HG03196 (cell line): ENCODE results near the gene WDR35.
"Not testable (repeated sequence)": the region's sequence is repeated elsewhere in the genome, so short reads cannot be mapped to it uniquely, and the experiment has no call there.

ENCODE experiments used
- ATAC-seq: cut with Tn5 transposase; IDR thresholded peaks from one replicate; pipeline ENCODE4 v1.9.1; 2021; ENCODE audit not compliant: unreplicated experiment

The WDR35 gene

DNA sequence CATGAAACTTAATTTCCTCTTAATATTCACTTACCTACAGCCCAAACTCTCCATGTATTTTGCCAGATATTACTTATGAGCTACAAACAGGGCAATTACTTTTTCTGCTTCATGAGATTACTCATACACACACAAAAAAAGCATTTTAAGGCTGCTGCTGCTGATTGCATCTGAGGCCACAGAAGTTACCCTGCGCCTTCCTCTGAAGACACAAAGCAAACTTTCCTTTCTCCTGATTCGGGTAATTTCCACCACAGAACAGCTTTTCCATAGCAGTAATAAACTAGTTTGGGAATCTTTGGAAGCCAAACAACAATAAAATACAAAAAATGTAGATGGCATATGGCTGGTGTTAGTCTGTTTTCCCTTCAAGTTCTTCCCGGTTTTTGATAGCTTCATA, 94.4 kb downstream of the WDR35 start:
- no peak for ATAC-seq

DNA sequence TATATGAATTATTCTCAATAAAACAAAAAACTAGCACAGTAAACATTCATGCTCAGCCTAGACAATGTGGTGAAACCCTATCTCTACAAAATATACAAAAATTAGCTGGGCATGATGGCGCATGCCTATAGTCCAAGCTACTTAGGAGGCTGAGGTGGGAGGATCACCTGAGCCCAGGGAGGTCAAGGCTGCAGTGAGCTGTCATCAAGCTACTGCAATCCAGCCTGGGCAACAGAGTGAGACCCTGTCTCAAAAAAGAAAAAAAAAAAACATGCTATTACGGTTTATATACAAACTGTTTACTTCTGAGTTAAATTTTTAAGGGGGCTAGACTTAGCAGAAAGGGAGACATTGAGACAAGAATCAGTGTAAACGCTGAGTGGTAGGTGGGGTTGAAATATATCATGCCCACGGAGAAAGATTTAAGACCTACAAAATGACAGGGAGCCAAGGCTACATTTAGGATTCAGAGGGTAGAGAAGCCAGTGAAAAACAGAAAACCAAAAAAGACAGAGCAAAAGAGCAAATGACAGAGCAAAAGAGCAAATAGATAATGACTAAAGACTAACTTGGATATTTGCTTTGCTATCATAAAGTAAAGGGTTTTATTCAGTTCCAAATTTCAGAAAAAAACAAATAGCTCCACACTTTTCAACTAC, 95.6 kb downstream of the WDR35 start:
- ATAC-seq = peak; percentile 7

DNA sequence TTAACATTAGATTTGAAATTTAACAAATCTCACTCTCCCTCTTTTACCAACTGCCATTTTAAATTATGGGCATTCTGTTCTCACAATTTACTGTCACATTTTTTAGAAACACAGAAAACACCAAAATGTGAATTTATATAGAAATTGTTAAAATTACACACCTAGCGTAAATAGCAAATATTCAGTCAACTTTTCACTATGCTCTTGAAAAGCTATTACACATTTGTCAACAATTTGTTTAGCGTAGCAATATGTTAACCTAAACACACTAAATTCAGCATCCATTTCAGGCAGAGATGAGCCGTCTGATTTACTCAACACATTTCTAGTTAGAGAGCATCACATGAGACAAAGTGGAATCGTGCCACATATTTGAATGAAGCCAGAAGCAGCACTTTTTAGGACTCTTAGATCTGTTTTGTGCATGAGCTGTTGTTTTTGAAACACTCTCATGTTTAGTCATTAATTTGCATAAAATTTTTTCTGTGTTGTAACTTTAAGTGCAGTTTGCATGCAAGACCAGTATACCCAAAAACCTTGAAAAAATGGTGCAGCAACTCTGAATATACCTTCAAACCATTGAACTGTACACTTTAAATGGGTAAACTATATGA, 96.3 kb downstream of the WDR35 start:
- ATAC-seq = peak; percentile 67

DNA sequence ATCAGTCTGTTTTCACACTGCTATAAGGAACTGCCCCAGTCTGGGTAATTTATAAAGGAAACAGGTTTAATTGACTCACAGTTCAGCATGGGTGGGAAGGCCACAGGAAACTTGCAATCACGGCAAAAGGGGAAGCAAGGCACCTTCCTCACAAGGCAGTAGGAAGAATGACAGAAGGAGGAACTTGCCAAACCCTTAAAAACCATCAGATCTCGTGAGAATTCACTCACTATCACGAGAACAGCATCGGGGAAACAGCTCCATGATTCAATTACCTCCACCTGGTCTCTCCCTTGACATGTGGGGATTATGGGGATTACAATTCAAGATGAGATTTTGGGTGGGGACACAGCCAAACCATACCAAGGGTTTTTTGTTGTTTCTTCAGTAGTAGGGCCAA, 97.9 kb downstream of the WDR35 start:
- not testable (repeated sequence) for ATAC-seq

DNA sequence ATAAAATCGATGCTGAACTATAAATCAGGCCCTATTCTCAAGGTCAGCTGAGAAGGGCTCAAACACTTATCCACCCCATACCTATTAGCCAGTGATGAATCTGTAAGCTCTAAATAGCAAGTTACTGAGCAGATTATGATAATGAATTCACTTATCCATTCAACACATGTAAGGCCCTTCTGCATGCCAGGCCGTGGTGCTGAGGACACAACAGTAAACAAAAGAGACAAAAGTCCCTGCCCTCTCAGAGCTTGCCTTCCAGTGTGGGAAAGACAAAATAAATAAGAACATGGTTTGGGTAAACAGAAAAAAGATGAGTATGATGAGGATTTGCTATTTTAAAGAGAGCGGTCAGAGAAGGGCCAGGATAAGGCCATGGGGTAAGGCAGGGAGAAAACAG, 99.8 kb downstream of the WDR35 start:
- no peak for ATAC-seq

DNA sequence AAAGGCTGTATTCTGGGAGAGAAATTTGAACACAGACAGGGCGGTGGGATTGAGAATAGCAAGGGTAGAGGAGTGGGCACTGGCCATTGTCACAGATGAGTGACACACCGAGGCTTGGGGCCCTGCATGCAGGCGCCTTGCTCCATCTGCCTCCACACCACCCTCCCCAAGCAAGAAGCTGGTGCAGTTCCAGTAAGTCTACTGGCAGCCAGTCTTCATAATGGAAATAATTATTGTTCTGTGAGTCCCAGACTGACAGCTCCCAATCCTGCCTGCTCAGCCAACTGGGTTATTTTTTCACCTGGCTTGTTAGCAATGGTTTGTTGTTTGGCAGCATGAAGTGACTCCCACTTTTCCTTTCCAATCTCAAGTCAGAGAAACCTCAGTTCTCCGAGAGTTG, 101.1 kb downstream of the WDR35 start:
- ATAC-seq = no peak

DNA sequence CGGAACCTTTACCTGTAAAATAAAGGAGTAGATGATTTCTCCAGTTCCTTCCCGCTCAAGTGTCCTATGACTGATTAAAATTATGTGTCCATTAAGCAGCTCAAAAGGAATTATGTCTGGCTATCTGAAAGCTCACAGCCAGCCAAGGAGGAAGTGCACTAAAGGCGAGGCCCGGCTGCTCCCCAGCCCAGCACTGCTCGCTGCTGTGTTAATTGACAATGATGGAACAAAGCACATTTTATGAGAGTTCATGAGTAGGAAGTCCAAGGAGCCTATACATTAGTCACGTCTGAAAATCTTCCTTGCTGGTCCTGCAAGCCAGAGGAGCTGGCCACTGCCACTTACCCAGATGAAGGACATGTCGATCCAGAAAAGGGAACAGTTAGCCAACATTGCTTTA, 102.4 kb downstream of the WDR35 start:
- ATAC-seq = no peak

DNA sequence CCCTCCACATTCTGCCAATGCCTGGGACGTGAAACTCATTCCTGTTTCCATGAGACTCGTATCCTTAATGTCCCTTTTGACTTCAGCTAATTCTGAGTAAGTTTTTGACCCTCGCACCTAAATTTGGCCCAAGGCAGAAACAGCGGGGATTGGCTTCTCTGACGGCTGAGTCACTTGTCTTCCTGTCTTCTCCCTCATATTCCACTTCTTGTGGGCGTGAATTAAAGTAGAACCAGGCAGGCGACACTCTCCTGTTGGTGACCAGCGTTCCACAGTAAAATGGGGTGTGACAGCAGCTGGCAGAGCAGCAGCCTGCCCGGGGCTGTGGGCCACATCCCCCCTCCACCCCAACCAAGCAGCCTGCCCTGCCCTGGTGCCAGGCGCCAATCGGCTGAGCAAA, 103.6 kb downstream of the WDR35 start:
- ATAC-seq = no peak

DNA sequence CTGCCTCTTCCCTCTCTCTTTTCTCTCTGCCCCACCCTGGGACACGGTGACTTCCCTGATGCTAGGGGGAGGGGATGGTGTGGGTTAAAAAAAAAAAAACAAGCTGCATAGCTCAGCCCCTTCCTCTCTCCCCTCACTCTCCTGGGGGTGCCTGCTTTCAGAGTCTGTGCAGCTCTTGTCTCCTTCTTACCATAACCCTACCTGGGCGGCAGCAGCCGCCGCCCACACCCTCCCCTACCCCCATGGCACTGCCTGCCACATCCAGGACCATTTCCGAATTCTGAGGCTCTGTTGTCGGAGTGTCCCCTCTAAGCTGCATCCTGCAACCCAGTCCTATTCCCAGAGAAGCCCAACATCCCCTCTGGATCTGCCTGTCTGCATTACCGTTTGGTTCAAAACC, 104.1 kb downstream of the WDR35 start:
- no peak for ATAC-seq

DNA sequence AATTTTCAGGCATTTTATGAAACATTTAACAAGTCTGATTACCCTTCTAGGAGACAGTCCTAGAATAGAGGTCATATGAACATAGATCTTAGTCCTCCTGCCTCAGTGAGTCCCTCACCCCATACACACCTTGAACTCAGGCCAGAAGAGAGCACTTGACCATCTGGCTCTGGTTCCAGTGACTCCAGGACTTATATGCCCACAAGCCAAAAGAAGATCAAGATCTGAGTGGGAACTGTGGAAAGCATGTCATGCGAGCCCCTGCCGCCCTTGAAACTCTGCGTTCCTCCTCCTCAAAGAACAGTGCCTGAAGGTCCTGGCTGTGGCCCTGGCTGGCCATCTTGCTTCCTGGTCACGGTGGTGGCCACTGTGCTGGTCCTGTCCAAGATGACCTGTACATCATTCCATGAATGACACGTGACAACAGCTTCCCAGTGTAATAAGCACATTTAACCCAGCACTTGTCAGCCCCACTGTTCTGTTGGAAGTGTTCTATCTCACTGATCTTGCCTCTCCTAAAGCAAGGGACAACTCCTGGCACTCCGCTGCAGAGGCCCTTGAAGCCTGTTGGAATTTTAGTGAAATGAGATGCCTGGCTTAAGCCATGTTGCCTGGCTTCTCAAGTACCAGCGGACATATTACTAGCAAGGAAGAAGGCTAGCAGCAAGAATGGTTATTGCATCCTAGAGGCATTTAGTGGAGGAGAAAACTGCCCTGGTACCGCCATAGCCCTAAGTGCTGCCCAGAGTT, 105.8 kb downstream of the WDR35 start:
- no peak for ATAC-seq

DNA sequence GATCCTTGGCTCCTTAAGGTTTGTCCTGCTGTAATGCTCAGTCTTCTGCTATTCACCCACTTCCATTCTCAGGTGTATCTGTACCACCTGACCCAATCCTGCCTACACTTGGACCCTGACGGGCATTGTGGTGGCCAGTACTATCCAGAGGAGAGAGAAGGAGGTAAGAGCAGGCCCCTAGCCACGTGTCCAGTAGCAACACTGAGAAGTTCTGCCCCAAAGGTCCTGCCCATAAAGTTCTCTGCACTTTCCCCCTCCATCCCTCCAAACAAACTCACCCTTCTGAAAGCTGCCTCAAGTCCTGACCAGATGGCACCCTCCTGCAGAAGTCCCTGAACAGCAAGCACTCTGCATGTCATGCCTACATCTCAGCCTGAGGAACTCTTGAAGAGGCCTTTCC, 106.4 kb downstream of the WDR35 start:
- no peak for ATAC-seq

DNA sequence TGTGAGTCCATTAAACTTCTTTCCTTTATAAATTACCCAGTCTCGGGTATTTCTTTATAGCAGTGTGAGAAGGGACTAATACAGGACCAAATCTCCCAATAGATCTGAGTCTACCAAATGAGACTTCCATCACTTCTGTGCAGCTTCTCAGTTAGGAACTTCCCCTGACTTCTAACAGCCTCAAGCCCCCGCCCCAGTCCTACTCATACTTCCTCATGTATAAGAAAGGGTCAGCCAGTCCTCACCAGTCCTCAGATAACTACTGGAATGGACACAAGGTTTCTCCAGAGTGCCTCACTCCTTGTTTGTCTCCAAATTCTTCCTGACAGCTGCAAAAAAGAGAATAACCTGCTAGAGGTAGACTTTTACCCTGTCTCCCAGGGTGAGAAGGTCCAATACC, 107.6 kb downstream of the WDR35 start:
- ATAC-seq = no peak

DNA sequence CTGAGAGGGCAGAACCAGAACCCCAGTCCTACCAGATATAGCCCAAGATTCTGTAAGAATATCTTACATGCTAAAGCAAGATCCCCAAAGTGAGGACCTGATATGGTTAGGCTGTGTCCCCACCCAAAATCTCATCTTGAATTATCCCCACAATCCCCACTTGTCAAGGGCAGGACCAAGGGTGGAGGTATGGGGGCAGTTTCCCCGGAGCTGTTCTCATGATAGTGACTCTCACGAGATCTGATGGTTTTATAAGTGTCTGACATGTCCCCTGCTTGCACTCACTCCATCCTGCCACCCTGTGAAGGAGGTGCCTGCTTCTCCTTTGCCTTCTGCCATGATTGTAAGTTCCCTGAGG, 108.0 kb downstream of the WDR35 start:
- no peak for ATAC-seq

DNA sequence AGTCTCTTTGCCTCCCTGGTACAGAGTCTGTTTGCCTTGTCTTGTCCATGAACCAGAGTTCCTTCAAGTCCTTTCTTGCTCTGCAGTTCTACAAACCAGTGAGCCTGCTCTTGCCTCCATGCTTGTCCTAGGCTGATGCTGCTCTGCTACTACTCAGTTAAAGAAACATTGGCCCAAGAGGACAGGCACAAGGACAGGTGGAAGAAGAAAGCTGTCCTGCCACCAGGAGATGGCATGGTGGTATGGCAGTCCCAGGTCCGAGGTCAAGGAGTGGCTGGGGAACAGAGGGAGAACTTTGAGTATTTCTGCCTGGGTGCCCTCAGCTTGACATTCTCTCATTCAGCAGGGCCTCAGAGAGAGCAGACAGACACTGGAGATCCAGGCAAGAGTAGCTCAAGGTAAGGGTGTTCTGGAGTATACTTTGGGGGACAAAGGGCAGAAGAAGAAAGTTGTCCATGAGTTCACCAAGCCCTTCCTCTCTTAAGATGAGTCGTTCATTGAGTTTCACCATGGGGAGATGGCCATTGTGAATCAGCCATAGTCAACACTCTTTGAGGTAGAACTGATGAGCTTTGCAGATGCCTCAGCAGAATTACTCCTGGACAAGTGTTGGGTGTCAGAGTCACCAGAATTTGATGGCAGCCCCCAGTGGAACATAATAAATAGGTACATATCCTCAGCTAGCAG, 108.5 kb downstream of the WDR35 start:
- ATAC-seq = no peak

DNA sequence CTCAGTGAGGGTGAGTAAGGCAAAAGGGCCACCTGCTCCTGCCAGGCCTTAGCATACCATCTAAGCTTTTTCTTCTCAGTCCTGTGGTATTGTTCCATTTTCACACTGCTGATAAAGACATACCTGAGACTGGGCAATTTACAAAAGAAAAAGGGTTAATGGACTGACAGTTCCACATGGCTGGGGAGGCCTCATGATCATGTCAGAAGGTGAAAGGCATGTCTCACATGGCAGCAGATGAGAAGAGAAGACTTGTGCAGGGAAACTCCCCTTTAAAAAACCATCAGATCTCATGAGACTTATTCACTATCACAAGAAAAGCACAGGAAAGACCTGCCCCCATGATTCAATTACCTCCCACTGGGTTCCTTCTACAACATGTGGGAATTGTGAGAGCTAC, 109.7 kb downstream of the WDR35 start:
- ATAC-seq = not testable (repeated sequence)

DNA sequence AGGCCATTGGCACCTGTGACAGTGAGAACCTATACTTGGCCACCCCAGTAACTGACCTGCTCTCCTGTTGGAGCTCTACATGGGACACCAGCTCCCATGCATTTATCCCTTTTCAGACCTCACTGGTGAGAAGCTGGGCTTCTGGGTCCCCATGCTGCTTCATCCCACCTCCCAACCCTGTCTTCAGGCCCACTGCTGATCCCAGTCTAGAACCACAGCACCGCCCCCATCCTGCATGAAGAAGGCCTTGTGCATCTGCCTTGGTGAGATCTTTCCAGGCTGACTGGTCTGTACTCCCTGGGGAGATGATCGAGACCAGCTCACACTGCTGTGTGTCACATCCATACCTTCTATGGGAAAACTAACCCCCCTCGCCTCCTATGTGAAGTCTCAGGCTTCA, 110.8 kb downstream of the WDR35 start:
- ATAC-seq = no peak

DNA sequence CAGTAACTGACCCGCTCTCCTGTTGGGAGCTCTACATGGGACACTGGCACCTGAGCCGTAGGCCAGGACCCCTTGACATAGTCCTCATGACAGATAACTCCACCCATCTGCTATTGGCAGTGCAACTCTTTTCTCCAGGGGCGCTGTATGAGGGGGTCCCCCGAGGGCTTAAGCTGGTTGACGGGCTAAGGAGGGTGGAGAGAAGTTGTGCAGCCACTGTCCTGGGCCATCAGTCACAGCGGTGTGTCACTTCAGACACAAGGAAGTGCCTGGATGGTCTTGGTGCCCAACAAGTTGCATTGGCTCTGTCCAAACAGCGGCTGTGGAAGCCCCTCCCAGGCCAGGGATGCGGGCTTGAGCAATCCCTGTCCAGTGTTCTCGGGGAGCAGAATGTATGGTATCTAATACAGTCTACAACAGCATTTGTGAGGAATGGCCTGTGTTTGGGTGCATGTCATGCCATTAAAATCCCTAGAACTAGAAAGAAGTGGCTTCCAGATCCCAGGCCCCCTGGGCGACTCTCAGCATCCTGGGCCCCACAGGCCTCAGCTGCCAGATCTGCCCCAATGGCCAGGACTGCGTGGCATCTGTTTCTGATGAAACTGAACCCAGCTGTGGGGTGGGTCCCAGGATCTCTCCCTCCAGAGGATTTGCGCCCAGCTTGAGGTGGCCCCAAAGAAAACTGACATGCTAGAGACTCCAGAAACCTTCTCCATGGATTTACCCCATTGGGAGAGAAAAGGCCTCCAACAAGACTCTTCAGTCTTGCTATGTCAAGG, 111.4 kb downstream of the WDR35 start:
- ATAC-seq = no peak

DNA sequence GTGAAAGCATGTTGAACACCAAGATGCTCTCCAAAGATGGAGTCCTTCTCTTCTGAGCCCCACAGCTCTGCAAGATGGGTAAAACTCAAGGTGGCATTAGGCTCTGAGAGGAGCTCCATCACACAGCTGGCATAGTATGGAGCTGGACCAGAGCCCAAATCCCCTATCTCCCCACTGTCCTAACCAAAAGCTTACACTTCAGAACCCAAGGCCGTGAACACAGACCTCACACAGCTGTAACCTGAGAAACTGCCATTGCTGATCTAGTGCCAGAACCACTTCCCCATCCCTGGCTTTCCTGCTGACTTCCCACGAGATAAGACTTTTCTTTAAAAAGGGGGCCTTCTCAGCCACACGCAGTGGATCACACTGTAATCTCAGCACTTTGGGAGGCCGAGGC, 113.2 kb downstream of the WDR35 start:
- ATAC-seq = no peak

DNA sequence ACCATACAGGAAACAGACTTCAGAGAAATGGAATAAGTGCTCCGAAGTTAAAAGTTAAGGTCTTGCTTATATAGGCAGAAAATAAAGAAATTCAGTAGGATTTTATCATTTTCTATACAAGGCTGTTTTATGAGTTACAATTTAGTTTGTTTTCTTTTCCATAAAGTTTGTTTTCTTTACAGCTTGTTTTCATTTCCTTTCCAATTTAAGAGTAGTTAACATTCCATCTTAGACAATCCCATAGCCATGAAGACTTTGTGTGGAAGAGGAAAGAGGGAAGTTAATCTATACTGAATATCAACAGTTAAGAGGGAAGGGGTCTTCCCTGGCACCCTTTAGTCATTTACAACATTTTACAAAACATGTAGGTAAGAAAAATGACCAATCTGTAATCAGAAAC, 114.6 kb downstream of the WDR35 start:
- ATAC-seq = no peak

DNA sequence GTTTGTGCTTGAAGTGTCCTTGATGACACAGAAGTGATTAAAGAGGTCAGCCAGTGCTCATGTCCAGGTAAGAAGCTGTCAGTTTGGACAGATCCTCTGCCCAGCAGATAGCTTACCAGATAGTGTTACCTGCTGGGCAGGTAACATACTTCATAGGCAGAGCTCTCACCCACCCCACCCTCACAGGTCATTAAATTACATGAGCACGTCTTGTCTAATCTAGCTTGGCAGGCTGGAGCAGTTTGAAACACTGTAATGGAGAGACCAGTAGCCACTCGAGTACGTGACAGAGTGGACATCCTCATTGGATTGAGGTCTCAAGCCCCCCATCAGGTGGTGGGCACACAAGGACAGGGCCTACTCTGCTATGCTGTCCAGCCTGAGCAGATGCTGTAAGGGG, 115.2 kb downstream of the WDR35 start:
- ATAC-seq = no peak

DNA sequence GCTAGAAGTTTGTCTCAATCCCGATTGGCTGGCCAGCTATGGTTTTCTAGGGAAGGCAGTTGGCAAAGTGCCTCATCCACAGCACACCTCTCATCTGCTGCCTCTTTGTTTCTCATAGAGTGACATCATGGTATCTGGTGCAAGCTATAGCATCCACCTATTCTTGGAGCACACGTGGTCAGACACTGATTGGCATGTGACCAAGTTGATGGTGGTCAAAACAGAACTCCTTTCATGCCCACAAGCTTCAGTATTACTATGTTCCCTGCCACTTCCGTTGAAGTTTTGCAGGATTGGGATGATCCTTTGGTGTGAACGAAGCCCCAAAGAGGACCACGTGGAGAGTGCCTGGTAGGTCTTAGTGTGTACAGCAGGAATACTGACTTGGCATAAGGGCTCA, 116.9 kb downstream of the WDR35 start:
- ATAC-seq = no peak
